Hindlimb muscle (tissue), 1 donor: Measurements from ENCODE around the gene HOMEZ. TPM values are rescaled to one million over a fixed set of nuclear protein-coding genes. Genes with fewer than 3 reads are reported as not detected.
"Not testable (repeated sequence)": the region's sequence is repeated elsewhere in the genome, so short reads cannot be mapped to it uniquely, and the experiment has no call there.

Experiments used
- DNase-seq: peaks from one replicate; pipeline ENCODE4 v3.0.0-alpha.2; 2013
- polyA plus RNA-seq: library from polyadenylated mRNA; unstranded; fragments of 120-200 nt; gene quantifications from one replicate; pipeline ENCODE4 v1.2.1, GENCODE V29; 2013; ENCODE audit not compliant: insufficient read length

The HOMEZ gene
- polyA plus RNA-seq = 11.2 TPM

- DNase-seq = peak; percentile 97
Observed at GRCh38 chr14:23286020-23286901, at the start of gene HOMEZ. Gene HOMEZ, minus strand, starts transcription at chr14:23286132. Its CDS starts 180 bp downstream, at chr14:23285952.

- DNase-seq = no peak
Observed at GRCh38 chr14:23335623-23336022, 49.7 kb upstream of the HOMEZ start.

GRCh38 chr14:23327947-23328744, 42.2 kb upstream of the HOMEZ start:
- peak; percentile 77 for DNase-seq

- DNase-seq = no peak
Observed at GRCh38 chr14:23326491-23327332, 40.8 kb upstream of the HOMEZ start.

GRCh38 chr14:23325746-23326145, 39.8 kb upstream of the HOMEZ start:
- DNase-seq = not testable (repeated sequence)

- no peak for DNase-seq
Observed at GRCh38 chr14:23324993-23325392, 39.1 kb upstream of the HOMEZ start.

GRCh38 chr14:23324455-23324846, 38.5 kb upstream of the HOMEZ start:
- DNase-seq = no peak

GRCh38 chr14:23323838-23324454, 38.0 kb upstream of the HOMEZ start:
- DNase-seq = no peak

GRCh38 chr14:23322568-23323517, 36.9 kb upstream of the HOMEZ start:
- no peak for DNase-seq

- DNase-seq = peak; percentile 41
Observed at GRCh38 chr14:23321572-23322547, 35.9 kb upstream of the HOMEZ start.

GRCh38 chr14:23320584-23321571, 34.9 kb upstream of the HOMEZ start, which contains the start of gene PABPN1:
Gene PABPN1, plus strand, starts transcription at chr14:23321457. Its CDS starts 13 bp downstream, at chr14:23321470.
- DNase-seq = peak; percentile 99

- no peak for DNase-seq
Observed at GRCh38 chr14:23319746-23320583, 34.0 kb upstream of the HOMEZ start.

GRCh38 chr14:23316300-23316699, 30.4 kb upstream of the HOMEZ start:
- no peak for DNase-seq

- DNase-seq = no peak
Observed at GRCh38 chr14:23310546-23310945, 24.6 kb upstream of the HOMEZ start.

- no peak for DNase-seq
Observed at GRCh38 chr14:23308721-23309445, 23.0 kb upstream of the HOMEZ start.
